Central memory CD4-positive, alpha-beta T cell (primary cell): ENCODE measurements around the gene CERS6.
"Not testable (repeated sequence)": the region's sequence is repeated elsewhere in the genome, so short reads cannot be mapped to it uniquely, and the experiment has no call there.

ENCODE experiments used
- DNase-seq: peaks from one replicate; pipeline ENCODE4 v3.0.0; 2022

CERS6 gene

DNA sequence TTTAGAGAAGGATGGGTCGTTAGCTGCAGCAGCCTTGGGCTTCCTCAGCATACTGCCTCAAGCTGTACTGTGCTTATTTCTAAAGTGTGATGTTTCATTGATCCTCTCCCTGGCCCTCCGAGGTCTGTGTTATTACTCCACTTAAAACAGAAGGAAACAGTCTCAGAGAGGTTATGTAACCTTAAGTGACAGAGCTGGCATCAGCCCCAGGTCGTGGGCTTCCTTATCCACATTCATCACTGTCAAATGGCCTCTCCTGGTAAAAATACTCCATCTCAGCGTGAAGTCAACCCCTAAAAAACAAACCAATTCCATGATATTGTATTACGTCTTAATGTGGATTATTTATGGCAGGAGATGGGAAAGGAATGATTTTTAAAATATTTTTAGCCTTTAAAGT is 193.0 kb downstream of the CERS6 start:
- DNase-seq = no peak

DNA sequence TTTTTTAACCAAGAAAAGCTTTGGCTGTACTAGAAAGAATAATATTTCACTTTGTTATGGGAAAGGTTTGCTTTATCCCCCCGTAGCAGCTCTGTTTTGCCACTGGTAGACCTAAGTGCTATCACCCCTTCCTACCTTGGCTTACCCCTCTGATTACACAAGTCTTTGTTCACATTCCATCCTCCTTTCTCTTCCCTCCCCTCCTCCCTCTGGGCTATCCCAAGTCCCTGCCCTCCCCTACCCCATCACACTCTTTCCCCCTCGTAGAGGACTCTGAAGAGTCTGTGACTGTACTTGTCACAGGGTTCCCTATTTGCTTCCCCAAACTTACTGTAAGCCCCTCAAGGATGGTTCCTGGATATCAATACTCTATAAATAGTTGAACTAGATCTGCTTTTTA is 193.5 kb downstream of the CERS6 start:
- DNase-seq = no peak

DNA sequence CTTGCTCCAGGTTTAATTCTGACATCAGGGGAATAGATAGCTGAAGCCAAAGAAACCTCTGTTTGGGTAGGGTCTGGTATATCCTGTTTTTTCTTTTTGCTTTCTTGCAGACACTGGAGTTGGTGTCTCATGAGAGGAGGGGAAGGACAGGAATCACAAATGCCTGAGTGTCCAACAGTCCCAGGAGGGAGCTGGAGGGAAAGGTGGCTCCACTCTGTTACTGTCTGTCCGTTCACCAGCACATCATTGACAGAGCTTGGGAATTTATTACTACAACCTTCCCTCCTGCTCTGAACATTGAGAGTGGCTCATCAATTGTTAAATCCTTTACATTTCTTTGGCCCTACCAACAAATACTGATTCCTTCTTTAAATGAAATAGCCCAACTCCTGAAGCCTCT is 194.1 kb downstream of the CERS6 start:
- DNase-seq = no peak

DNA sequence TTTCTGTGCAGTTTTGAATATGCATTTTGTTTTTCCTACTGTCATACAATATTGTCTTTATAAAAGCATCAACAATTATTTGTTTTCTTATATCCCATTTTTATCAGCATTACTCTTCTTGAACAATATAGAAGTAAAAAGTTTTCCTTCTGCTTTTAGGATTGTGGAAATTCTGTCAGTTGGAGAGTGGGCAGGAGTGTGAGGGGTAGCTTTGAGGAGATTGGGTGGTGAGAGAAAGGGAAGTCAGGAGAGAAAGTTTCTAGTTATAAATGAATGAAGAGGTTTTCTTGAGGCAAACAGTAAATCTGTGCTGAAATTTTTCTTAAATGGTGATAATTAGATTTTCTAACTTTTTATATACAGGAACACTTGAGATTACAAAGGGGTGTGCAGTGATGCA is 194.7 kb downstream of the CERS6 start:
- no peak for DNase-seq

DNA sequence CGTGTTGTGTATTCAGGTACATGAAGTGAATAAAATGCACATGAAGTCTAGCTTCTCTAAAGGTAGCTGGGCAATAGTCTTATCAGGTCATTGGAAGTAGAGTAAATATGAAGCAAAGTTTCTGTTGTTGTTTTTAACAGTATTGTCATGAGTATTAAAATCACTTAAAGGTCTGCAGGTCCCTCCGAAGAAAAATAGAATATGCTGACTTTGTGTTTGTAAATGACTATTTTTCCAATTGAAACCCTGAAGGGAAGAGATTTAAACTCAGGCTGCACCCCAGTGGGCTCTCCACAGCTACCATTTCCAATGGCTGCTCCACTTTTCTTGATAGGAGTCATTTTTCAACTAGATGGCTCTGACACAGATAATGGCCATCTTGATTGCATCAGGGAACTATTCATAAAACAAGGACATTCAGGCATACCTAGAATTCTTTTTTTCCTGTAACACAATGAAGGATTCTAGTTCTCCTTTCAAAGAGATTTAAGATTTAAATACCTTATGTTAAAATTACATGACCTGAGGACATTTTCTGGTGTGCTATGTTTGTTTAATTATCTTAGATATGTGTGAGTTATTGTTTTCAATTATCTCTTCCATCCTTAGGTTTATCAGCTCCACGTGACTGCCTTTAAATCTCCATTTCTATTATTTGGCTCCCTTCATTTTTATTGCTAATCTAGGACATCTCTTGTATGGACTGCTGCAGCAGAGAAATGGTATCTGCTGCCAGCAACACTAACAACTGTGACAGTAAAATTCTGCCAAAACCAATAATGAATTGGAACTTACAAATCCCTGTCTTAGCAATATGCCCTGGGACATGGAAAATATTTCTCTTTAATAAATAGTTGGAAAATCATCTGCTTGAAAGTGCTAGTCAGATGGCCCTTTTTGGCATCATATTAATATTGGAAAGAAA is 197.2 kb downstream of the CERS6 start:
- DNase-seq = no peak

DNA sequence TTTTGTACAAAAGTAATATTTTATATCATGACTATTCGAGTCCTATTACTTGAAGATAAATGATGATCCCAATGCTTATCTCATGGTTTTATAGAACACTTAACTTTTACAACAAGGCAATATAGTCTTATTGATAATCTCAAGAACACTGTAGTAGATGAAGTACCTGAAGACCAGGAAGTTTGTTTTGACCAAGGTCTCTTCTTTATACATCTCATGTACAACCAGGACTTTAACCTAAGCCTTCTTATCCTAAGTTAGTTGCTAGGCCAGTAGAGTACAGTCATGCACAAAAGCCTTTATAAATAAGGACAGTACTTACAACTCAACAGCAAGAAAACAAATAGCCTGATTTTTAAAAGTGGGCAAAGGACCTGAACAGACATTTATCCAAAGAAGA is 198.6 kb downstream of the CERS6 start:
- no peak for DNase-seq

DNA sequence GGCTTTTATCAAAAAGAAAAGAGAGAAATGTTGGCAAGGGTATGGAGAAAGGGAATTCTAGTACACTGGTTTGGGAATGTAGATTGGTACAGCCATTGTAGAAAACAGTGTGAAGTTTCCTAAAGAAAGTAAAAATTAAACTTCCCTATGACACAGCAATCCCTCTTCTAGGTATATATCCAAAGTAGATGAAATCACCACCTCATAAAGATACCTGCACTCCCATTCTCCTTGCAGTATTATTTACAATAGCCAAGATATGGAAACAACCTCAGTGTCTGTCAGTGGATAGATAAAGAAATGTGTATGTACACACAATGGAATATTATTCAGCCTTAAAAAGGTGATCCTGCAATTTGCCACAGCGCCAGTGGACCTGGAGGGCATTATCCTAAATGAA is 199.1 kb downstream of the CERS6 start:
- DNase-seq = no peak

DNA sequence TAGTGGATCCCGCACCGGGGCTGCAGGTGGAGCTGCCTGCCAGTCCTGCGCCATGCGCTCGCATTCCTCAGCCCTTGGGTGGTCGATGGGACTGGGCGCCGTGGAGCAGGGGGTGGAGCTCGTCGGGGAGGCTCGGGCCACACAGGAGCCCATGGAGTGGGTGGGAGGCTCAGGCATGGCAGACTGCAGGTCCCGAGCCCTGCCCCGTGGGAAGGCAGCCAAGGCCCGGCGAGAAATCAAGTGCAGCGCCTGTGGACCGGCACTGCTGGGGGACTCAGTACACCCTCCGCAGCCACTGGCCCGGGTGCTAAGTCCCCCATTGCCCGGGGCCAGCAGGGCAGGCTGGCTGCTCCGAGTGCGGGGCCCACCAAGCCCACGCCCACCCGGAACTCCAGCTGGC is 201.3 kb downstream of the CERS6 start:
- DNase-seq = not testable (repeated sequence)

DNA sequence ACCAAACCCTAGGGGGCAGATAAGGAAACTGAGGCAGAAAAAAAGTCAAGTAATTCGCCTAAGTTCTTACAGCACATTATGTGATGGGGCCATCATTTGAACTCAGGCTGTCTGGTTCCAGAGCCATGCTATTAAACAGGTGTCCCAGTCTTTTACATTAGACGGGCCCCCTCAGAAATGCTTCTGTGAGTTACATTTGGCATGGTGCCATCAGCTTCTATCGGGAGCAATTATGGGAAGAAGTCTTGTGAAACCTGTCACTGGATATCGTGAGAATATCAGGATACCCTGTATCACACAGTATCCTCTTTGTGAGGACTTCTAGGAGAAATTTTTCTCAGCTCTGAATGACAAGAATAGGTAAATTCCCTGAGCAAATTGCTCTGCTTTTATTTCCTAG is 202.6 kb downstream of the CERS6 start:
- DNase-seq = no peak

DNA sequence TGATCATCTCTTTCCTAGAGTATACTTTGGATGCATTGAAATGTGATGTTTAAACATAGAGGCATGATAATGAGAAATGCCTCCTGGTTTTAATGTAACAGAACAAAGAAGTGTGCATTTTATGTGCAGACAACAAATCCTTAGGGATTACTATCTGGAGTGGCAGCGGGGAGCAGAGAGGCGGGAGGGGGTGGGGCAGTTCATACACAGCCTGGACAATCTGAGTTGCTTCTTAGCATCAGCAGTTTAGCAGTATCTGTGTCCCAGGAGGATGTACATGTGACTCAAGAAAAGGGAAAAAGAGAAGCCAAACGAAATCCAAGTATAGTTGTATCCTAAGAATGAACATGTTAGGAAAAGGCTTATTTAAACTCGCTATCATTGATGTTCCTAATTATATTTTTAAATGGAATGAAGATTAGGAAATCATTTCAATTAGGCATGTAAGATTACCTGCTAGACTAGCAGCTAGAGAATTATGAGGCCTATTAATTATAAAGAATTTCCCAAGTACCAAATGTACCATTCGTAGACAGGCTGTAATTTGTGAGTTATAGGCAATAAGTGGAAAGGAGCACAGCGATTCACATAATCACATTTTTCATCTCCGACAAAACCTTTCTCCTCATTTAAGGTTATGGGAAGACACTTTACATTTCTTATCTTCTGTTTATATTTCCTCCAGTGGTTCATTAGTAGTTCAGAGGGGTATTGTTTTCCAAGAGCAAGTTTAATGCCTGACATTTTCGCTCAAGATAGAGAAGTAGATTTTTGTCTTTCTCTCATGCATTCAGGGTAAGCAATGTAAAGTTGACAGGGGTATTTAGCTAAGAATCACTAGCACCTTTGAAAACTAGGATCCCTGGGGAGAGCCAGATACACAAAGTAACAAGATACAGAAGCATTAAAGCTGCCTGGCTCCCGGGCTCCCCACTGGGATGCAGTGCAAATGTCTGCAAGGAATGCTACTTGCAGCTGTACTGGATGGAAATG is 205.1 kb downstream of the CERS6 start:
- no peak for DNase-seq

DNA sequence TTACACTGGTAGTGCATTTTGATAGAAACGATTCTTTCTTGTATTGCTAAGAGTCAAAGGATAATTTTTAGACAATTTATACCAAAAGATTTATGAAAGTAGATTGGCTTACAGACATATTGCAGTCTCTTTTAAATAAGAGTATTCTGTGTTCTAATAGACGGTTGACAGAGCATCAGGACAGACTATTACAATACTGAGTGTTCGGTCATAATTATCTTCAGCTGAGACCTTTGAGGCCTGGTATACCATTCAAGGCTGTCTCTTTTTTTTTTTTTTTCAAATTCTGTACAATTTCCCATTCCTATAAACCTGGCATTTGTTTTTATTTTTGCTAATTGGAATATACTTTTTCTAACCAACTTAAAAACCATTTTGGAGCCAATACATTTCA is 205.8 kb downstream of the CERS6 start:
- no peak for DNase-seq

DNA sequence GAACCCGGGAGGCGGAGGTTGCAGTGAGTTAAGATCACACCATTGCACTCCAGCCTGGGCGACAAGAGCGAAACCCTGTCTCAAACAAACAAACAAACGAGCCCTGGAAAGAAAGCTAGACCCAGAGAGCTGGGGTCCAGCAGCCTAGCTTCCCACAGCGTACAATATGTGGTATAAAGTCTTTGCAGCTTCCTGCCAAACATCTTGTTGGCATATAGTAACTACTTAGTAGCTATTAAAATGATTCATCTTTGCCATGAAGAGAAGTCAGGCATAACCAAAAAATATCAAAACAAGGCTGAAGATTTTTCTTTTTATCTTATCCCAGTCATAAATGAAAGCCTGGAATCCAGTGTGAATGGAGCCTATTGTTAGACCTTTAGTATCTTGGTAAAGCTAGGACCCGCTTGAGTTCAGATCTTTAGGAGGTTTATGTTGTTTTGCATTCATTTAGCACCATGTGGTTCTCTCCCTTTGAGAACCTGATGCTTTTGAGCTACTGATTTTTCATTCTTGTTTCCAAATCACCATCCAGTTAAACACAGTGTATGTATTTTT is 206.7 kb downstream of the CERS6 start:
- no peak for DNase-seq

DNA sequence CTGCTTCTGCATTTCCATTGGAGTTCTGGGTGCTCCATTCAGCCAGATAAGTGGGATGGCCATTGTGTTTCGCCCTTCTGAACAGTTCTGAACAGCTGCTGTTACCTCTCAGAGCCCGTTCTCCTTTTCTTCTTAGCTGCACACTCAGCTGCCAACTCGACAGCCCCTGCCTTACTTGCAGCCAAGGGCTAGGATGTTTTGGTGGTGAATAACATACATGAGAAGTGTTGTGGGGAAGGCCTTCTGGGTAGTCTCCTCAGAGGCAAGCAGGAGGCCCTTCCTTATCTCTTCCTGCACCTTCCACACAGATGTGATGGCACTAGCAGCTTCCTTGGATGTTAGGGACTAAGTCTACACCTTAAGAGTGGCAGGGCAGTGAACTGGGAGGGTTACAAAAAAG is 207.9 kb downstream of the CERS6 start:
- no peak for DNase-seq

DNA sequence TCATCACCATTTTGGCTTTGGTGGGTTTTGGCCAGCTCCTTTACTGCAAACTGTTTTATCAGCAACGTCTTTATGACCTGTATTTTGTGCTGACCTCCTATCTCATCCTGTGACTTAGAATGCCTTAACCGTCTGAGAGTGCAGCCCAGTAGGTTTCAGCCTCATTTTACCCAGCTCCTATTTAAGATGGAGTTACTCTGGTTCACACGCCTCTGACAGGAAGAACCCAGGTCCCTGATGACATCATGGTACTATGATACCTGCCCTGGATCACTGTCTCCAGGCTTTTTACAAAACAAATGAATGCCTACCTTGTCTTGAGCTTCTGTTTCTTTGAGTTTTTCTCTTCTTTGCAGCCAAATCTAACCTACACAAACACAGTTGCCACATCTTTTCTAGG is 208.6 kb downstream of the CERS6 start:
- not testable (repeated sequence) for DNase-seq

DNA sequence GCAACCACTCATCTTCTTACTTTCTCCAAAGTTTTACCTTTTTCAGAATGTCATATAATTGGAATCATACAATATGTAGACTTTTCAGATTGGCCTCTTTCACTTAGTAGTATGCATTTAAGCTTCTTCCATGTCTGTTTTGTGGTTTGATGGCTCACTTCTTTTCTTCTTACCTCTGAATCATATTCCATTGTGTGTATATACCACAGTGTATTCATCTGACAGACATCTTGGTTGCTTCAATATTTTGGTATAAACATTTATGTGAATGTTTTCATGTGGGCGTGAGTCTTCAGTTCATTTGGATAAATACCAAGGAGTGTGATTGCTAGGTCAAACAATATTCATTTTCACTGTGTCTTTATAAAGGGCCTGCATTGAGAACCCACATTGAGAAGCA is 210.3 kb downstream of the CERS6 start:
- DNase-seq = no peak

DNA sequence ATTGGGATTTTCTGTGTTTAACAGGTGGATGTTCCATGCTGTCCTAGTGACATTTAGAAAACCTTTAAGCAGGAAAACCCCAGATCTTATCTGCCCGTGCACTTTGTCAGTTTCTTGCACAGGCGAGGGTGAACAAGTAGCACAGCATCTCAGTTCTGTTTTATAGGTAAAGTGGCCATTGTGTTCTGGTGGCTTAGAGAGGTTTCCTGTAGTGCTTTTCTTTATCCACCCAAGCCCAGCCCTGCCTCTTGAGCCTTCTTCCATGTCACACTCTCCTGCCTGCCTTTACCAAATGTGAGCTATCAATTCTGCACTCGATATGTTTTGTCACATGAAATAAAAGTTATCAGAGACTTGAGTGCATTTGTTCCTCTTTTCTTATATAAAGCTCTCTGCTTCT is 211.1 kb downstream of the CERS6 start:
- DNase-seq = no peak

DNA sequence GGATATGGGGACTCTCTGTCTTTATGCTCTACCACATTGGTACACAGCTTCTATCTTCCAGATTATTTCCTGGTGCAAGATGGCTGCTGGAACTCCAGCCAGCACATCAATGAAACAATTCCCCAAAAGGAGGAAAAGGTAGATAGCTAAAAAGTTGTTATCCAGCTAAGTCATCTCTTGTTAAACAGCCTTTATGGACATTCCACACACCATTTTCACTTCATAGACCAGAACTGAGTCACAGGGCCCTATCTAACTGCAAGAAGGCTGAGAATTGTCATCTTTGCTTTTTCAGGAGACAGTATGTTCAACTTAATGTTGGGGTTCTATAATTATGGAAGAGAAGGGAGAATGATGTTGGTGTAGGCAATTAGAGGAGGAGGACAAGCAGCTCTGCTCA is 213.1 kb downstream of the CERS6 start:
- no peak for DNase-seq

DNA sequence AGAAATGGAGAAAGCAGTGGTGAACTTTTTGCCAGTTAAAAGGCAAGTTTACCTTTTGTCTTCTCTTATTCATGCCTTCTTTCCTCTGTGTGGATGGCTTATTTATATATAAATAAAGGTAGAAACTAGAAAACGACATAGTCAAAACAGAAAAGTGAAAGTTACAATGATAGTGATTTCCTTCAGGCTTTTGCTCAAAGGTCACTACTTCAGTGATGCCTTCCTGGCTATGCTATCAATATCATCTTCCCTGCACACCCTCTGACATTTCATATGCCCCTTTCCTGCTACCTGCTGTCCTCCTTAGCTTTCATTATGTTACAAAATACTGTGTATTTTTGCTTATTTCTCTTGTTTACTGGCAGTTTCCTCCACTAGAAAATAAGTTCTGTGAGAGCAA is 214.4 kb downstream of the CERS6 start:
- DNase-seq = no peak

DNA sequence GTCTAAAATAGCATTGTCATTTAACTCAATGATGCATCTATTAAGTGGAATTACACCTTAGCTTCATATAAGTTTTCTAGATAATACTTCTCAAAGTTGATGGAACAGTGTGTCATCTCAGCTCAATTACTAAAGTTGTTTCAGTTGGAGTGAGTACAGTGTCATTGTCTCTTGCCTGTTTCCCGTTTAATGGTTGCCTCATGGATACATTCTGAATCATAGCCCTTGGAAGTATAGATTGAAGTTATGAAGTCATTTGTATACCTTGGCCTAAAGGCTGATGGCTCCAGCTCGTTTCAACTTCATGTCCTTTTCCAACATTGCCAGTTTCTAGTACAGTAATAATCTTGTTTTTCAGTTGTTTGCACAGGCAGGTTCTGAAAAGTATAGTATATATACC is 215.9 kb downstream of the CERS6 start:
- DNase-seq = no peak

DNA sequence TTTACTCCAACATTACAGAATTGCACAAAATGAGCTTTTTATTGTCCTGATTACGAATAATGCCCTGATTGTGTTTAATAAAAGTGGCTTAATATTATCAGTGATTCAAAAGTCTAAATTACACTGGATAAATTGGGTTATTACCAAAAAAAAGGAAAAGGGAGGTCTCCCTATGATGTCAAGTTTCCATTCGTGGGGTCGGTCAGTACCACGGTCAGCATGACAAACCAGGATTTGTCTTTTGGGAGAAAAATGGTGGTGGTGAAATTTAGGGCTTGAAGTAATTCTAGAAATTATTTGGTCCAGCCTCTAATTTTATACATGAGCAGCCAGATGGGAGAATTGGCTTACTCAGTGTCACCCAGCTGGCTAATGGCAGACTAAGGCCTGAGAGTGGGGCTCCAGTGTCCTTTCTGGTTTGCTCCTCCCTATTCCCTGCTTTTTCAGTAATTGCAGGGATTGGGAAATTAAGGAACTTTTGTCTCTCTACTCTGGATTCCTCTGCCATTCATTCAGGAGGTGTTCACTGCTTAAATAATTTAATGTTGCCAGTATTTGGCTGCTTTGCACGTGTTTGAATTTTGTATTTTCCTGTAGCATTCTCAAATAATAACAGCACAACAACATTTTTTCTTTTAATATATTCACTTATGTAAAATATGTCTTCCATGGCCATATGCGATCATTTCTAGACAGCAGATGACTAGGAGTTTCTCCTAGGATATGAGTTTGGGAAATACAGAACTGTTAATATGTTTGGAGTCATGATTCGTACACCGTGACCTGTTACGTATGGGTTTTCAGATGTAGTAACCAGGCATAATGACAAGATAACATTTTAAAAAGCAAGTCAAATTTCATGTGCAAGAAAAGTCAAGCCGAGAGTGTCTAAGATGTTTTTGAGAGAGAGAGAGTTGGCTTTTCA is 217.5 kb downstream of the CERS6 start:
- no peak for DNase-seq

DNA sequence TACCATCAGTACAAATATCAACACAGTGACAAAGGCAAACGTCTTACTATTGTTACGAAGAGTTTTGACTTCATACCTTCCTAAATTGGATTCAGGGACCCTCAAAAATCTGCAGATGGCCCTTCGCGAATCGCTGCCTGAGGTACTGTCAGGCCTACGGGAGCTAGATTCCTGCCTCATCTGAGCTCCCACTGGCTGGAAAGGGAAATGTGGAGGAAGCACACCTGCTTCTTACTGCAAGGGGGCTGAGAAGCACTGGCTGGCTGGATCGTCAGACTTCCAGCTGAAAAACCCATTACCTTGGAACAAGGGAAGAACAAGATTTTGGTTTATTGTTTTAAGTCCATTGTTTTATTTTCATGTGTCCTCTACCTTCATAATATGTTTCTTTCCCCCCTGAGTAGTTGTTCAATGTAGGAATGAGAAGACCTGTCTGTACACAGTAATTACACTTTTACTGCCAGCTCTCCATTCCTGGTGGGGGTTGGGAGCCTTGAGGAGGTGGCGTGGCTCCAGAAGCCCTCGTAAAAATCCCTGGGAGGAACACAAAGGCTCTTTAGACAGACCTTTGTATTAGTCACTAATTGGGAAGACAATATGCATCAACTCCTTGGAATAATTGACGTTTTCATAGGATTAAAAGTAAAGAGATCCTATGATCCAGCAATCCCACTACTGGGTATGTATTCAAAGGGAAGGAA is 222.2 kb downstream of the CERS6 start:
- DNase-seq = no peak

DNA sequence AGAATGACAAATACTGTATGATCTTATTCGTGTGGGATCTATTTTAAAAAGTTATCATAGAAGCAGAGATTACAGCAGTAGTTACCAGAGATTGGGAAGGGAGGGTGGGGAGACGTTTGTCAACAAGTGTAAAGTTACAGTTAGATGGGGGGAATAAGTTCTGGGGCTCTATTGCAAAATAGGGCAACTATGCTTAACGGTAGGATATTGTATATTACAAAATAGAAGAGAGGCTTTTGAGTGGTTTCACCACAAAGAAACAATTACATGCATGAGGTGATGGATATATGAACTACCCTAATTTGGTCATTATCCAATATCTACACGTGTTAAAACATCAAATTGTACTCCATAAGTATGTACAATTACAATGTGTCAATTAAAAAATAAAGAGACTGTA is 223.0 kb downstream of the CERS6 start:
- DNase-seq = no peak
